Lower leg skin (tissue), 4 donors: ENCODE results near the gene CDKAL1. TPM values are rescaled to one million over a fixed set of nuclear protein-coding genes. Genes with fewer than 3 reads are reported as not detected.

Experiments used
- DNase-seq, 2 donors: peaks; one replicate each; pipeline ENCODE4 v3.0.0-alpha.2; 2019; ENCODE audit warnings: low spot score in 2 of 2
- H3K4me3 ChIP-seq: fragments of 200-600 bp; sonication (generic); 2 replicates; pipeline ENCODE4 v1.5.1; 2017; ENCODE audit warnings: mild to moderate bottlenecking, low read depth; ENCODE audit not compliant: poor library complexity, severe bottlenecking
- POLR2A ChIP-seq, 2 donors: fragments of 450-650 bp; IDR thresholded peaks; one replicate each; pipeline ENCODE4 v1.6.1; 2016 to 2017; ENCODE audit warnings: antibody characterized with exemption in 2 of 2, mild to moderate bottlenecking in 1 of 2, moderate library complexity in 1 of 2
- WGBS, 2 donors: methylation state at CpG; one replicate each; pipeline ENCODE4 v1.1.5; 2018; 5-methylcytosine and 5-hydroxymethylcytosine counted together
- intact Hi-C: fragments of 100-400 bp; cut with DNase I; formaldehyde crosslinking; loops from one replicate; pipeline ENCODE4 v1.15.0; 2023; ENCODE audit warnings: low total_unique reads
- total RNA-seq, 4 donors: library from RNA; depleted of rRNA; stranded (reverse); fragments of >200 nt; gene quantifications; one replicate each; pipeline ENCODE4 v1.1.0, GENCODE V29; 2016
- TF ChIP-seq, protein P1 (sequence below), 3 donors: fragments of 450-650 bp; IDR thresholded peaks; one replicate each; pipeline ENCODE4 v1.5.1; 2016; ENCODE audit warnings: antibody characterized with exemption in 3 of 3, mild to moderate bottlenecking in 3 of 3, moderate library complexity in 2 of 3

The CDKAL1 gene
- total RNA-seq, 4 donors from 2014 or later: 10.3 to 18.0 (median 11.6) TPM

DNA sequence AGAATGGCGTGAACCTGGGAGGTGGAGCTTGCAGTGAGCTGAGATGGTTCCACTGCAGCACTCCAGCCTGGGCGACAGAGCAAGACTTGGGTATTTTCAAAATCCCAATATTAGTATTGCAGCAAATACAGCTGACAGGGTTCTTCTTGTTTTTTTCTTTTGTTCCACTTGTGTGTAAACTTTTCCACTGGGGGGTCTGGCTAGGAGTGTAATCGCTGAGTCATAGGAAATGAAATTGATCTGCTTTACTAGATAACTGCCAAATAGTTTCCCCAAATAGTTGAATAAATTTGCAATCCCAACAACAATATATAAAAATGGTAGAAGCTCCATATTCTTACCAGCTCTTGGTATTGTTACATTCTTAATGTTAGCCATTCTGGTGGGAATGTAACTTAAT, 533.3 kb downstream of the CDKAL1 start:
- no peak for DNase-seq
- no peak overlapping the region for H3K4me3 ChIP-seq
- TF ChIP-seq, protein P1, sequence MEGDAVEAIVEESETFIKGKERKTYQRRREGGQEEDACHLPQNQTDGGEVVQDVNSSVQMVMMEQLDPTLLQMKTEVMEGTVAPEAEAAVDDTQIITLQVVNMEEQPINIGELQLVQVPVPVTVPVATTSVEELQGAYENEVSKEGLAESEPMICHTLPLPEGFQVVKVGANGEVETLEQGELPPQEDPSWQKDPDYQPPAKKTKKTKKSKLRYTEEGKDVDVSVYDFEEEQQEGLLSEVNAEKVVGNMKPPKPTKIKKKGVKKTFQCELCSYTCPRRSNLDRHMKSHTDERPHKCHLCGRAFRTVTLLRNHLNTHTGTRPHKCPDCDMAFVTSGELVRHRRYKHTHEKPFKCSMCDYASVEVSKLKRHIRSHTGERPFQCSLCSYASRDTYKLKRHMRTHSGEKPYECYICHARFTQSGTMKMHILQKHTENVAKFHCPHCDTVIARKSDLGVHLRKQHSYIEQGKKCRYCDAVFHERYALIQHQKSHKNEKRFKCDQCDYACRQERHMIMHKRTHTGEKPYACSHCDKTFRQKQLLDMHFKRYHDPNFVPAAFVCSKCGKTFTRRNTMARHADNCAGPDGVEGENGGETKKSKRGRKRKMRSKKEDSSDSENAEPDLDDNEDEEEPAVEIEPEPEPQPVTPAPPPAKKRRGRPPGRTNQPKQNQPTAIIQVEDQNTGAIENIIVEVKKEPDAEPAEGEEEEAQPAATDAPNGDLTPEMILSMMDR (IDR thresholded peaks at IDR 0.05): no peak
- TF ChIP-seq POLR2A (IDR thresholded peaks at IDR 0.05): no peak
- intact Hi-C loops: no loop called here
- whole genome bisulfite sequencing, 2 donors: 91 to 93% methylated on average over 3 of the region's 3 CpGs

GRCh38 chr6:21070620-21071019, 536.4 kb downstream of the CDKAL1 start:
- 57 to 64% methylated on average over 2 of the region's 2 CpGs for WGBS, 2 donors
- intact Hi-C loops: no loop called here
- no peak for DNase-seq
- TF ChIP-seq, protein P1 (IDR thresholded peaks at IDR 0.05): no peak
- TF ChIP-seq POLR2A (IDR thresholded peaks at IDR 0.05): no peak
- no peak overlapping the region for H3K4me3 ChIP-seq

GRCh38 chr6:21071780-21072468, 537.7 kb downstream of the CDKAL1 start:
- 74 to 86% methylated on average over 8 of the region's 8 CpGs for WGBS, 2 donors
- TF ChIP-seq, protein P1 (IDR thresholded peaks at IDR 0.05): no peak
- TF ChIP-seq POLR2A (IDR thresholded peaks at IDR 0.05): no peak
- H3K4me3 ChIP-seq: no peak overlapping the region
- intact Hi-C loops: no loop called here
- DNase-seq: no peak

DNA sequence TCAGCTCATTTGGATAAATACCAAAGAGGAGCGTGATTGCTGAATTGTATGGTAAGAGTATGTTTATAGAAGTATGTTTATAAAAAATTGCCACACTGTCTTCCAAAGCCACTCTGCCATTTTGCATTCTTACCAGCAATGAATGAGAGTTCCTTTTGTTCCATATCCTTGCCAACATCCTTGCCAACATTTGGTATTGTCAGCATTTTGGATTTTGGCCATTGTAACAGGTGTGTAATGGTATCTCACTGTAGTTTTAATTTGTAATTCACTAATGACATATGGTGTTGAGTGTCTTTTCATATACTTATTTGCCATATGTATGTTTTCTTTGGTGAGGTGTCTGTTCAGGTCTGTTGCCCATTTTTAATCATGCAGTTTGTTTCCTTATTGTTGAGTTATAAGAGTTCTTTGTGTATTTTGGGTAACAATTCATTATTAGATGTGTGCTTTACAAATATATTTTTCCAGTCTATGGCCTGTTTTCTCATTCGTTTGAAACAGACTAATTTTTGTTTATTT, 539.1 kb downstream of the CDKAL1 start:
- no peak overlapping the region for H3K4me3 ChIP-seq
- no peak for DNase-seq
- WGBS, 2 donors: 91 to 93% methylated on average over 2 of the region's 2 CpGs
- TF ChIP-seq, protein P1 (IDR thresholded peaks at IDR 0.05): no peak
- TF ChIP-seq POLR2A (IDR thresholded peaks at IDR 0.05): no peak
- intact Hi-C loops: no loop called here

GRCh38 chr6:21074484-21074883, 540.2 kb downstream of the CDKAL1 start:
- WGBS, 2 donors: 96 to 97% methylated on average over 1 of the region's 1 CpG
- DNase-seq: no peak
- no peak overlapping the region for H3K4me3 ChIP-seq
- intact Hi-C loops: no loop called here
- no peak for TF ChIP-seq POLR2A (IDR thresholded peaks at IDR 0.05)
- TF ChIP-seq, protein P1 (IDR thresholded peaks at IDR 0.05): no peak

DNA sequence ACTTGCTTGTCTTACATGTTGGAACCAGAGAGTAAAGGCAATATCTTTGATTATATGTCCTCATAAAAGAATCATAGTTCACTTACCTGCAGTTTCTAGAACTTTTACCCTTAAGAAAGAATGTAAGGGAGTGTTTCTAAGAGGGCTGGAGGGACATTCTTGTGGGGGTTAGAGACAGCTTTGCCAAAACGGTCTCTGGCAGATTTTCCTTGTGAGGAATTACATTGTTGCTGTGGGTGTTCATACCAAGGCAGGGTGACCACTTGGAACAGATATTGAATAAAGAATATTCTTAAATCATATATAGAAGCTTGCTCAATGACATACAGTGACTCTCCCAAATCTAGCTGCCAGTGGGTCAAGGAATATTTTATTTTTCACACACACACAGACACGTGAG, 541.7 kb downstream of the CDKAL1 start:
- intact Hi-C loops: no loop called here
- H3K4me3 ChIP-seq: no peak overlapping the region
- TF ChIP-seq POLR2A (IDR thresholded peaks at IDR 0.05): no peak
- TF ChIP-seq, protein P1 (IDR thresholded peaks at IDR 0.05): no peak
- 86% methylated on average over 2 of the region's 2 CpGs for WGBS, 2 donors
- DNase-seq: no peak
